Pons (tissue), 1 donor: ENCODE data around the gene ANKRD30A.
"Not testable (repeated sequence)": the region's sequence is repeated elsewhere in the genome, so short reads cannot be mapped to it uniquely, and the experiment has no call there.

Experiments
- DNase-seq: peaks from one replicate; pipeline ENCODE4 v3.0.0-alpha.2; 2016; ENCODE audit warnings: low spot score

Gene ANKRD30A

DNA sequence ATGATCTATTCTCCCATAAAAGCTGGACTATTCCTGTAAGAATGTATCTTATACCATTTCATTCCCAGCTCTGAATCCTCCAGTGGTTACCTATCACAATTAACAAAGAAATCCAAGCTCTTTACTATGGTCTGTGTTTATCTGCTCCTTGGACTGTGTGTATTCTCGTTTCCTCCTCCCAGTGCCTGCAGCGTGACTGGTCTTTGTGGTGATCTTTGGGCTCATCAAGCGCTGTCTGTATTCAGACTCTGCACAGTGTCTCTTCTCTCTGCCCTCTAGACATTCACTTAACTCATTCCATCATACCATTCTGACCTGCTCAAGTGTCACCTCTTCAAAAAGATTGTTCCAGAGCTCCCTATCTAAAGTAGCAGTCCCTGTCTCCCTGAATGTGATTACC lies 130.4 kb downstream of the ANKRD30A start:
- DNase-seq, result not testable (repeated sequence)

- DNase-seq, result no peak
Observed at GRCh38 chr10:37263304-37263703, 137.9 kb downstream of the ANKRD30A start.

DNA sequence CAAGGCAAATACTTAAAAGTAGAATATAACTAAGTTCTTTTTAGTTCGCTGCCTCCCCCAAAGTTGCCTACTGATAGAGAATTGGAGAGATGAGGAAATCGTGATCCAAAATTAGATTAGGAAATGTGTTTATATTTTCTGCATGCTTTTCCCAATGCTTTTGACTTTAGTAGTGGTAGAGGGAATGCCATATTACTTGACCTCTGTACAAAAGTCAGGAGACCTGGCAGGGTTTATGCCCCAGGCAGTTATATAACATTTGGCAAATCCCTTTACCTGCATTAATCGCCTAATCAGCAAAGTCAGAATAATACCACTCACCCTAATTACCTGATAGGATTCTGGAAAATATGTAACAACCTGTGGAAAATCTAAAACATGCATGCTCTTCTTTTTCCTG lies 142.9 kb downstream of the ANKRD30A start:
- DNase-seq, result no peak

DNA sequence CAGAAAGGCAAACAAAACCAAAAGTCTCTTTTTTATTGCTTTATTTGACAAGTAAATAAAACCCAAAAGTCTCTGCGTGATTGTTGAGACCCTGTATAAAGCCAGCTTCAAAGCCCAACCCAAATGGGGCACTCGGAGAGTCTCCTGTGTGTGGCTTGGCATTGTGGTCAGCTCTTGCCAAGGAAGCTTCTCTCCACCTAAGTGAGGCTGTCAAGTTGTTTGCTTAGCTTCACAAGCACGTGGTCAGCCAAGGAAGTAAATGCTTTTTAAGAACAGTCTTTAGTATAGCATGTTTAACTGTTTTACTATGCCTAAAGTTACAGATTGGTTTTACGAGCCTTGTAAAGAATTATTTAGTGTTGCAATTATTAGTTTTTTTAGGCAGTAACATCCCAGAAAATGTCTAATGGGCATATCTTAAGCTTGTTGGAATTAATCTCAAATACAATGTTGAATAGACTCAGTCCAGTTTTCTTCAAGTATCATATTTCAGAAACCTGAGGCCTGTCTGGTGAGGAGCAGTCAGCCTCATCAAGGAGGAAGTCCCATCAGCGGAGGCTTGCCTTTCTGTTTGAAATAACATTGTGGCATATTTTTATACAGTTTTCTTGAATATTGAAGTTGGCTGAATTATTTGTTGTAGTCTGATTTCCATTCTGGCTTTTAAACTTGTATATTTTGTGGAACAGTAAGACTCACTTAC lies 144.3 kb downstream of the ANKRD30A start:
- DNase-seq, result no peak

DNA sequence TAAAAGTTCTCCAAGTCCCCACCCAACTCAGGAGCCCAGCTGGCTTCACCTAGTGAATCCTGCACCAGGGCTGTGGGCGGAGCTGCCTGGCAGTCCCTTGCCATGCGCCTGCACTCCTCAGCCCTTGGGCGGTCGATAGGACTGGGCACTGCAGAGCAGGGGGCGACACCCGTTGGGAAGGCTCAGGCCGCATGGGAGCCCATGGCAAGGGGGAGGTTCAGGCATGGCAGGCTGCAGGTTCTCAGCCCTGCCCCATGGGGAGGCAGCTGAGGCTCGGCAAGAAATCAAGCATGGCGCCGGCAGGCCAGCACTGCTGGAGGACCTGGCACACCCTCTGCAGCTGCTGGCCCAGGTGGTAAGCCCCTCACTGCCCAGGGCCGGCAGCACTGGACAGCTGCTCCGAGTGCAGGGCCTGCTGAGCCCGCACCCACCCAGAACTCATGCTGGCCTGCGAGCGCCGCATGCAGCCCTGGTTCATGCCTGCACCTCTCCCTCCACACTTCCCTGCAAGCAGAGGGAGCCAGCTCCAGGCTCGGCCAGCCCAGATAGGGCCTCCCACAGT lies 149.9 kb downstream of the ANKRD30A start:
- no peak for DNase-seq

DNA sequence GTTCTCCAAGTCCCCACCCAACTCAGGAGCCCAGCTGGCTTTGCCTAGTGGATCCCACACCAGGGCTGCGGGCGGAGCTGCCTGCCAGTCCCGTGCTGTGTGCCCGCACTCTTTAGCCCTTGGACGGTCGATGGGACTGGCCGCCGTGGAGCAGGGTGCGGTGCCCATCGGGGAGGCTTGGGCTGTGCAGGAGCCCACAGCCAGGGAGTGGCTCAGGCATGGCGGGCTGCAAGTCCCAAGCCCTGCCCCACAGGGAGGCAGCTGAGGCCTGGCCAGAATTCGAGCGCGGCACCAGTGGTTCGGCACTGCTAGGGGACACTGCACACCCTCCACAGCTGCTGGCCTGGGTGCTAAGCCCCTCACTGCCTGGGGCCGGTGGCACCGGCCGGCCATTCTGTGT lies 159.7 kb downstream of the ANKRD30A start:
- no peak for DNase-seq

DNA sequence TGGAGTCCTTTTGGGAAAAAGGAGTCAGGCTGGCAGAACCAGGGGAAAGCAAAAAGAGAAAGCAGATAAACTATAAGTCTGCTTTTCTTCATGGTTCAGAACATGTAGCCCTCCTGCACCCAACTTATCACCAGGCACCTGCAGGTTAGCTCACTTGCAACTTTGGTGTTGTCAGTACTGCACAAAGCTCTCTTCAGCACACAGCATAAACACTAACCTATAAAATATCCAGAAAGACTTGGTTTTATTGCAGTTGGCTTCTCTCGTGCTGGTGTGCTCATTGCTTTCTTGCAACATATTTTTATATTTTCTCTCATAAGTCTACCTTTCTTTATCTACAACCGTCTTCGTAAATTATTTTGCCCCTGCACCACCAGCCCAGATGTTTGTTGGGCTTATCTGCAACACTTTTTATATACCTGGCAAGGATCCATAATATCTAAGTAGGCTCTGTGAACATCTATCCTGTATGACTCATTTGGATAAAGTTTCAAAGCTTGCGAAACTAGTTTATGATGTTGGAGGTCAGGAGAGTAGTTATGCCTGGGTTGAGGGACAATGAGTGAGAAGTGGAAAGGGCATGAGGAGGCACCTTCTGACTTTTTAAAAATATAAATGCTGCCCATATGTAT lies 164.6 kb downstream of the ANKRD30A start:
- no peak for DNase-seq

- no peak for DNase-seq
Observed at GRCh38 chr10:37301271-37301670, 175.9 kb downstream of the ANKRD30A start.

GRCh38 chr10:37304036-37304435 lies 178.6 kb downstream of the ANKRD30A start:
- no peak for DNase-seq

- DNase-seq, result no peak
Observed at GRCh38 chr10:37314350-37314749, 189.0 kb downstream of the ANKRD30A start.

- no peak for DNase-seq
Observed at GRCh38 chr10:37314862-37315261, 189.5 kb downstream of the ANKRD30A start.

- DNase-seq, result no peak
Observed at GRCh38 chr10:37344413-37344812, 219.0 kb downstream of the ANKRD30A start.

GRCh38 chr10:37379991-37380390 lies 254.6 kb downstream of the ANKRD30A start:
- no peak for DNase-seq

DNA sequence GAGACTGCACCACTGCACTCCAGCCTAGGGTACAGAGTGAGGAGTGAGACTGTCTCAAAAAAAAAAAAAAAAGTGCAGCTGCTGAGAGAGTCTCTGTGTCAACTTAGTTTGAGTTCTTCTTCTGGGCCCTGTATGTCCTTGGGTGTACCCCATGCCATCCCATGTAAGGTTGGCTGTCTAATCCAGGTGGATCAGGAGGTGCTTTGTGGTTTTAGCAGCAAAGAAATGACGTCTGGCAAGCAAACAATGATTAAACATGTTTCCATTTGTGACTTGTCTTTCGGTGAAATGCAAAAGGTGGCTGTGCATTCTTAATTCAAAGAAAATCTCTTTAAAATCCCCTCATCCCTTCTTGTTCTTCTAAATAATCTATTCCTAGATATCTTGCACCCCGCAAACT lies 255.9 kb downstream of the ANKRD30A start:
- DNase-seq, result no peak

- DNase-seq, result no peak
Observed at GRCh38 chr10:37384923-37385322, 259.5 kb downstream of the ANKRD30A start.

DNA sequence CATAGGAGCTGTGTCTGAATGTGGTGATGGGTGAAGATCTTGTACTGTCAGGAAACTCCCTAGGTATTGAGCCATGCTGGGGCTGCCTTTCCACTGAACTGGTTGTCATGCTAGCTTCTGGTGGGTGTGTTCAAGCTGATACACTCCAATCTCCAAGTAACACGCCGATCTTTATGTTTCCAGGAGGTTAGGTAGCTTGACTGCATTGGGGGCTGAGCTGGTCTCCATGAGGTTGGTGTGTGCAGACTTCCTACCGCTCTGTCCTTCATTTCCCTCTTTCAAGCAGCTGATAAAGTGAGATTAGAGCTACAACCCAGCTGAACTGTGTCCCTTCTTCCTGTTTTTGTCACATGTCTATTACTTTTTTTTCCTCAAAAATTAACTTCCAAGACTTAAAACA lies 265.5 kb downstream of the ANKRD30A start:
- no peak for DNase-seq

DNA sequence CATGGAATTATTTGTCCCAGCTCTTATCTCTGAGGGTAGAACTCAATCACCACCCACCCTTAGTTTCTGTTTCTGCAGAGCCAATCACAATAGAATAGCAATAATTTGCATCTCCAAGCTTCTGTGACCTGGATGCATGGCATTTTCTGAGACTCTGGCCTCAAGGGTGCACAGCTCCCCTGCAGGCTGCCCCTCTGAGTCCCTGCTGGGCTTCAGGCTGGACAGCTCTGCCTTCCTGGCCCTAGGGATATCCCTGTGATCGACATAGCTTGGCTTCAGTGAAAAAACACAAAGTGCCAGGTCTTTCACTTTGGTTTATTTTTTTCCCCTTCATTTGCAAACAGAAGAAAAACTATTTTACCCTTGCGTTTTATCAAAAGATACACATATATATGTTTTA lies 275.4 kb downstream of the ANKRD30A start:
- not testable (repeated sequence) for DNase-seq

GRCh38 chr10:37401225-37401624 lies 275.8 kb downstream of the ANKRD30A start:
- no peak for DNase-seq

- DNase-seq, result no peak
Observed at GRCh38 chr10:37403776-37404175, 278.4 kb downstream of the ANKRD30A start.
